ENCODE results near the gene C2CD4C.
"Not testable (repeated sequence)": the region's sequence is repeated elsewhere in the genome, so short reads cannot be mapped to it uniquely, and the experiment has no call there.

C2CD4C gene

DNA sequence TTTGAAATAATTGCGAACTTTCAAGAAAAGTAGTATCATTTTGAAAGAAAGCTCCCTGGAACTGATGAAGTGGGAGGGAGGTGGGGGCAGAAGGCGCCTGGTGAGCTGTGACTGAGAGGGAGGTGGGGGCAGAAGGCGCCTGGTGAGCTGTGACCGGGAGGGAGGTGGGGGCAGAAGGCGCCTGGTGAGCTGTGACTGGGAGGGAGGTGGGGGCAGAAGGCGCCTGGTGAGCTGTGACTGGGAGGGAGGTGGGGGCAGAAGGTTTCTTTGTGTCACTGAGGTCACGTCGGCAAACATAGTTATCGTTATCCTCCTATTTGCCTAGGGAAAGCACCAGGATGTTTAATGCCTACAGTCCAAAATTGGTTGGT is 24.2 kb downstream of the C2CD4C start:
- in situ Hi-C loops (cut with HindIII; ENCODE audit: low sequenced_read_pairs) = no loop called here

DNA sequence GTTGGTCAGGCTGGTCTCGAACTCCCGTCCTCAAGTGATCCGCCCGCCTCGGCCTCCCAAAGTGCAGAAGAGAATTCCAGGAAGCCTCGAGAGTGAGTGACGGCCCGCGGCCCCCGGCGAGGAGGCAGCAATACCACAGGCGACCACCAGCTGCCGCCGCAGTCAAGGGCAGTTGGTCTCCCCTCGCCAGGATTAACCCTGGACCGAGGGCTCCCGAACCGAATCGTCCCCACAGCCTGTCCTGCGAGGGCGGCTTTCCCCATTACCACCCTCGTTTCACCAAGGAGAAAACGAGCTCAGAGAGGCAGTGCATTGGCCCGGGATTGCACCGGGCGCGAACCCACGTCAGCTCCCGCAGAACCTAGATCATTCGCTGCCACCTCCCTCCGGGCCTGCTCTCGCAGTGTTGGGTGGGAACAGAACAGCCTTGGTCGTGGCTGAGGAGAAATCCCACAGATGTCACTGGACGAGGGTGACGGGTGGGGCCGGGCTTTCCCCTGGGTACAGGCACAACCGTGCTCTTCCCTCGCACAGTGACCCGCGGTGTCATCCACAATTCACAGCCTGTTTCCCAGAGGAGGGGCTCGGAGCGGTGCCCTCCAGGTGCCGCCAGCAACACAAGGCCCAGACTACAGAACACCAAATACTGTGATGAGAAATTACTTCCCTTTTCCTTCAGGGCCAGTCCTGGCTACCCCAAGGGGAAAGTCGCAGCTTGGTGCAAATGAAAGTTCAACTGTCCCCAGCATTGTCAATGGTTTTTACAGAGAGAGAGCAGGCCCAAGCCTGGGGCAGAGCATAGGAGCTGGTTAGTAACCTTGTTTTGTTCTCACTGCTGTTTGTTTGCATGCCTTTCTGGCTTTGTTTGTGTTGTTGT is 24.8 kb downstream of the C2CD4C start:
- in situ Hi-C loops (cut with HindIII; ENCODE audit: low sequenced_read_pairs) = no loop called here

DNA sequence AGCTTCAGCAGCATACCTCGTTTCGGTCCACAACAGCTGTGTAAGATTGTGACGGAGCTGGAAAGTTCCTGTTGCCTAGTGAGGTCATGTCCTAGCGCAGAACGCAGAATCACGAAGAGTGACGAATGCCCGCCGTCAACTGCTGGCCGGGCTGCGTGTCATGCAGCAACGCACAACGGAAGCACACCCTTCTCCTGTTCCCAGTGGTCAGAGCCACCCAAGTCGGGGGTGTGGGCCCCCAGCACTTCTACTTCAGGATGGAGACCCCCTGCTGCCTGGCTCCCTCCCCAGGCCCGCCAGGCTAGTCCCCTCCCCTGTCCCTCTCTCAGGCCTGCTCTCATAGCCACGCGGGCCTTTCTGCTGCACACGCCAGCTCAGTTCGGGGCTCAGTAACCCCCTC is 25.9 kb downstream of the C2CD4C start:
- in situ Hi-C loops (cut with HindIII; ENCODE audit: low sequenced_read_pairs) = no loop called here

GRCh38 chr19:382578-382977 is 26.4 kb downstream of the C2CD4C start:
- in situ Hi-C loops (cut with HindIII; ENCODE audit: low sequenced_read_pairs) = not testable (repeated sequence)

- in situ Hi-C loops (cut with HindIII; ENCODE audit: low sequenced_read_pairs) = not testable (repeated sequence)
Measured at GRCh38 chr19:381901-382300, 27.0 kb downstream of the C2CD4C start.

- in situ Hi-C loops (cut with HindIII; ENCODE audit: low sequenced_read_pairs) = not testable (repeated sequence)
Measured at GRCh38 chr19:380618-381219, 28.2 kb downstream of the C2CD4C start.

DNA sequence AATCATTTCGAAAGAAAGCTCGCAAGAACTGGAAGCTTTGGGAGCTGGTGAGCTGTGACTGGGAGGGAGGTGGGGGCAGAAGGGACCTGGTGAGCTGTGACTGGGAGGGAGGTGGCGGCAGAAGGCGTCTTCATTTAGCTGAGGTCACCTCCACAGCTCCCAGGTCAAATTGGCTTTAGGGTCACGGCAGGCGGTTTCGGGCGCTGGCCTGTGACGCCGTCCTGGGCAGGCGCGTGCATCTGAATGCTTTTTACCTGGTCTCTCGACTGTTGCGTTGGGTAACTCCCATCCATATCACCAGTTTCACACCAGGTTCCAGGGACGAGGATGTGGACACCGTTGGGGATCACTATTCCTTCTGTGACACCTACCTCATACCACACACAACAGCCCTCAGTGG is 29.2 kb downstream of the C2CD4C start:
- in situ Hi-C loops (cut with HindIII; ENCODE audit: low sequenced_read_pairs) = no loop called here

GRCh38 chr19:378706-379105 is 30.2 kb downstream of the C2CD4C start:
- in situ Hi-C loops (cut with HindIII; ENCODE audit: low sequenced_read_pairs) = no loop called here

- in situ Hi-C loops (cut with HindIII; ENCODE audit: low sequenced_read_pairs) = no loop called here
Measured at GRCh38 chr19:377801-378581, 31.0 kb downstream of the C2CD4C start.

DNA sequence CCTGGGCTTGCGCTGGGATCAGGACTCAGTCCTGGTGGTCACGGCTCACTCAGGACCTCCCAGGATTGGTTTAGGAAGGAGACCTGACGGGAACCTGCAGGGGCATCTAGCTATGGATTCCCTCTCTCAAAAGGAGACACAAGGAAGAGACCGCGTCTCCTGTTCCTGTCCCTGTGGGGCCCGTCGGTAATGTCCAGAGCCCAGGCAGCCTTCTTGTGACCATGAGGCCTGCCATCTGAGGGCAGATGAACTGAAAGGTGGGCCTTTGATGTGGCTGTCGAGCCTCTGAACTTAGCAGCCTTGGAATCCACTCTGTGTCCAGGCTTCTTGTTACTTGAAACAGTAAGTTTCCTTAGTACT is 32.9 kb downstream of the C2CD4C start:
- in situ Hi-C loops (cut with HindIII; ENCODE audit: low sequenced_read_pairs) = no loop called here

DNA sequence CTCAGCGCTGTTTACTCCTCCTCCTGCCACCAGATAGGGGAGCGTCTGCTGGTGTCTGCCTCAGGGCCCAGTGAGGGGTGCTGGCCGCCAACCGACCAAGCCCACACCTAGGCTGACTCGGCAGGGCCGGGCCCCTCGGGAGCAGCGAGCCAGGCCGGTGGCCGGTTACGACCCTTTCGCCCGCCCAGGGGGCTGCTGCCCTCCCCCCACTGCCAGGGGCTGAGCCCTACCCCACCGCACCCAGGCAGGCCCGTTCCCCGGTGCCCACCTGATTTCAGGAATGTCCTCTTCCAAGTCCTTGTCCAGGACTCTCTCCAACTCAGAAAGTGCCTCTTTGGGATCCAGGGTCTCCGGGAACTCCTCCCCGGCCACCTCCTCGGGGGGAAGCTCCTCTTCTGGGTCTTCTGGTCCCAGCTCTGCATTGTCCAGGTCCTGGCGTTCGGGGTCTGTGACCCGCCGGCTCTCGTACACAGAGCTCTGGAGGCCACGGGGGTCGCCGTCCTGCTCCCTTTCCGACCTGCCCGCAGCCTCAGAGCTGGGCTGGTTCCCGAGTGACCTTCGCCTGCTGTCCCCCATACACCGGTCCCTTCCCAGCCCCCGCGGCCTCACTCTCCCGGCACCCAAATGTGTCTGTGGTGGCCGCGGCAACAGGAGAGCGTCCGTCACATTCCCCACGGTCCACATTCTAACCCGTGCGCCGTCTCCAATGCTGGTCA is 33.4 kb downstream of the C2CD4C start:
- in situ Hi-C loops (cut with HindIII; ENCODE audit: low sequenced_read_pairs) = no loop called here

GRCh38 chr19:374886-375235 is 34.1 kb downstream of the C2CD4C start:
- in situ Hi-C loops (cut with HindIII; ENCODE audit: low sequenced_read_pairs) = no loop called here

- in situ Hi-C loops (cut with HindIII; ENCODE audit: low sequenced_read_pairs) = no loop called here
Measured at GRCh38 chr19:374183-374885, 34.6 kb downstream of the C2CD4C start.

GRCh38 chr19:373391-374182 is 35.4 kb downstream of the C2CD4C start:
- in situ Hi-C loops (cut with HindIII; ENCODE audit: low sequenced_read_pairs) = no loop called here

GRCh38 chr19:372306-372890 is 36.5 kb downstream of the C2CD4C start:
- in situ Hi-C loops (cut with HindIII; ENCODE audit: low sequenced_read_pairs) = no loop called here

GRCh38 chr19:371501-372168 is 37.3 kb downstream of the C2CD4C start:
- in situ Hi-C loops (cut with HindIII; ENCODE audit: low sequenced_read_pairs) = no loop called here

DNA sequence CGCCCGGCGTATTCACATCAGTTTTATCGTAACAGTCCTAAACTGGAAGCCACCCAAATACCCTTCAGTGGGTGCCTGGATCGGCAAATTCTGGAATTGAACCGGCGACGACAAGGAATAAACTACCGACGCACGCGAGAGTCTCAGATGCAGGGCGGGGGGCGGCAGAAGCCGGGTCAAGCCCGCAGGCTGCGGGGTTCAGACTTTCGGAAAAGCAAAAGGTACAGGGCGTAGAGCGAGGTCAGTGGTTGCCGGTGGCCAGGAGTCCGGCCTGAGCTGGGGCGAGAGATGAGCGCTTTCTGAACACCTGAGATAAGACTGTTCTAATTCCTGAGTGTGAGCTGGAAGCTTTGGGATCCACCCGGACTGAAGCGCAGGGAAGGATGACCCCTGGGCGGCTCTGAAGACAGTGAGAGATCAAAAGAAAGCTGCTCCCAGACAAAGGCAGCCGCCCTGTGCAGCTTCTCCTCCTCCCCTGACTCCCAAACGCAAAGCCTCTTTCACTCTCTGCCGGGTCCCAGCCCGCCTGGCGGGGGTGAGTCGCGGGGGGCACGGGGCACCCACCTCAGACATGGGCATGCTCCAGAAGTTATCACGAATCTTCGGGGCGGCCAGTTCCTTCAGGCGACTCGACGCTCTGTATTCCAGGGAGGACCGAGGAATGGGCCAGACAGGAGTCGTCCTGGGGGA is 38.2 kb downstream of the C2CD4C start:
- in situ Hi-C loops (cut with HindIII; ENCODE audit: low sequenced_read_pairs) = no loop called here

- in situ Hi-C loops (cut with HindIII; ENCODE audit: low sequenced_read_pairs) = no loop called here
Measured at GRCh38 chr19:369876-370275, 39.1 kb downstream of the C2CD4C start.

Data from endothelial cell of hepatic sinusoid (primary cell).